Naive thymus-derived CD8-positive, alpha-beta T cell (primary cell): Measurements from ENCODE around the gene PDXP. TPM values are rescaled to one million over a fixed set of nuclear protein-coding genes. Genes with fewer than 3 reads are reported as not detected.
A peak's percentile ranks its signal among the peaks of the same experiment; 100 is the strongest.

Source experiments
- ATAC-seq, 2 donors: fragments of 150-1000 bp; cut with Tn5 transposase in 1 of 2; sonication (Bioruptor Pico), chemical (Tn5 transposase) in 1 of 2; 1 replicate in 1 of 2; 2 replicates in 1 of 2; pipeline ENCODE4 v1.10.0; 2021; ENCODE audit warnings: mild to moderate bottlenecking in 2 of 2, moderate library complexity in 2 of 2
- POLR2A ChIA-PET: fragments of 350-600 bp; sonication (Branson Sonifier 250); formaldehyde crosslinking; loops from one replicate; lab custom pipeline; 2021; ENCODE audit warnings: antibody characterized with exemption; lab: Charles Lee
- DNase-seq, 10 donors: peaks; one replicate each; pipeline versions ENCODE4 v3.0.0 to v3.0.0-alpha.2; 2020 to 2022
- H3K27ac Mint-ChIP-seq, 10 donors: one replicate each; pipeline ENCODE4 v1.8.0; 2020 to 2022; ENCODE audit warnings: mild to moderate bottlenecking in 10 of 10, mixed read lengths in 10 of 10, moderate library complexity in 4 of 10, inconsistent platforms in 1 of 10
- H3K27me3 Mint-ChIP-seq, 5 donors: one replicate each; pipeline ENCODE4 v1.8.0; 2021 to 2022; ENCODE audit warnings: mixed read lengths in 5 of 5
- H3K36me3 Mint-ChIP-seq, 3 donors: one replicate each; pipeline ENCODE4 v1.8.0; 2020 to 2022; ENCODE audit warnings: mixed read lengths in 3 of 3, mild to moderate bottlenecking in 2 of 3, inconsistent platforms in 1 of 3
- H3K4me1 Mint-ChIP-seq, 4 donors: one replicate each; pipeline ENCODE4 v1.8.0; 2021 to 2022; ENCODE audit warnings: mixed read lengths in 4 of 4
- H3K4me3 Mint-ChIP-seq, 10 donors: one replicate each; pipeline ENCODE4 v1.8.0; 2020 to 2022; ENCODE audit warnings: mild to moderate bottlenecking in 10 of 10, mixed read lengths in 10 of 10, moderate library complexity in 6 of 10, inconsistent platforms in 1 of 10
- H3K9me3 Mint-ChIP-seq, 9 donors: one replicate each; pipeline ENCODE4 v1.8.0; 2020 to 2022; ENCODE audit warnings: mixed read lengths in 9 of 9, mild to moderate bottlenecking in 3 of 9, inconsistent platforms in 1 of 9, moderate library complexity in 1 of 9
- polyA plus RNA-seq, 3 donors: library from polyadenylated mRNA; unstranded; fragments of 300-500 nt; fragmentation: Illumina TruSeq; gene quantifications; one replicate each; pipeline ENCODE4 v1.2.3, GENCODE V29; 2021
- total RNA-seq, 8 experiments: library from RNA in 2 of 8; stranded (reverse) in 2 of 8; gene quantifications; one replicate each; pipeline ENCODE4 v1.2.3 and lab custom pipeline; 2021 to 2026

The PDXP gene
- total and polyA plus RNA-seq, 5 experiments from 2014 or later = 1.7 to 9.6 (median 5.8) TPM

GRCh38 chr22:37638391-37639069 lies 20.0 kb upstream of the PDXP start:
- Mint-ChIP-seq H3K4me3 (peak overlapping the region; percentile 87 to 100 (median 98)), H3K27me3 (no peaks in the 10 kb centered on the region), H3K27ac (peak overlapping the region; percentile 71 to 97 (median 93)), H3K4me1 (peaks cover 31 to 82% (median 73%) of the 10 kb centered on the region in 4 donors), H3K36me3 (peaks cover 0 to 26% (median 4%) of the 10 kb centered on the region in 3 donors), H3K9me3 (no peaks in the 10 kb centered on the region)
- peak; percentile 22 to 29 for ATAC-seq
- POLR2A ChIA-PET = interaction anchor here (0.8 to 66.7 kb wide), 3 partner anchors 5 to 181 kb away, joined by 3 to 2283 read pairs (median 2283); partner anchors contain the start of genes GGA1, LGALS1, NOL12 and PDXP
- DNase-seq = peak in 4 of 10 donors; percentile 9 to 51 (median 36)

GRCh38 chr22:37639070-37639760 lies 19.3 kb upstream of the PDXP start, which contains the start of gene SH3BP1:
Gene SH3BP1 (plus strand): TSS chr22:37639669. CDS start chr22:37639788, 119 bp downstream.
- H3K9me3 Mint-ChIP-seq = no peaks in the 10 kb centered on the region
- peaks cover 0 to 33% (median 5%) of the 10 kb centered on the region in 3 donors for H3K36me3 Mint-ChIP-seq
- DNase-seq (peak in 7 of 10 donors; percentile 25 to 57 (median 54)), ATAC-seq (peak; percentile 42 to 58)
- H3K27ac Mint-ChIP-seq = peak within 1 kb of the TSS; percentile 93 to 97 (median 95)
- POLR2A ChIA-PET = interaction anchor here (64.1 to 66.7 kb wide), 2 partner anchors 6 to 24 kb away, joined by 2283 read pairs; partner anchors contain the start of genes GGA1, LGALS1, NOL12 and PDXP
- H3K27me3 Mint-ChIP-seq = no peaks in the 10 kb centered on the region
- H3K4me1 Mint-ChIP-seq = peaks cover 29 to 79% (median 72%) of the 10 kb centered on the region in 4 donors
- H3K4me3 Mint-ChIP-seq = peak within 1 kb of the TSS; percentile 87 to 100 (median 98)

- POLR2A ChIA-PET = interaction anchor here (1.0 to 66.7 kb wide), 3 partner anchors 7 to 154 kb away, joined by 3 to 2283 read pairs (median 2283); partner anchors contain the start of genes GGA1, LGALS1, MFNG and NOL12
- DNase-seq (peak in 2 of 10 donors; percentile 25 to 40), ATAC-seq (peak; percentile 18 to 24)
- H3K4me1 Mint-ChIP-seq = peaks cover 25 to 73% (median 70%) of the 10 kb centered on the region in 4 donors
- no peaks in the 10 kb centered on the region for H3K9me3 Mint-ChIP-seq
- peak overlapping the region; percentile 87 to 100 (median 98) for H3K4me3 Mint-ChIP-seq
- H3K27me3 Mint-ChIP-seq = no peaks in the 10 kb centered on the region
- peaks cover 0 to 41% (median 6%) of the 10 kb centered on the region in 3 donors for H3K36me3 Mint-ChIP-seq
- H3K27ac Mint-ChIP-seq = peak overlapping the region; percentile 88 to 97 (median 94)
Measured at GRCh38 chr22:37639771-37640590, 18.5 kb upstream of the PDXP start.

GRCh38 chr22:37640591-37641560 lies 17.6 kb upstream of the PDXP start:
- peak; percentile 27 to 42 for ATAC-seq
- POLR2A ChIA-PET = interaction anchor here (0.6 to 66.7 kb wide), 4 partner anchors 7 to 1103 kb away, joined by 3 to 2283 read pairs (median 1144); partner anchors contain the start of genes GGA1, LGALS1, MFNG and NOL12
- Mint-ChIP-seq H3K27ac (peak overlapping the region; percentile 88 to 97 (median 94)), H3K4me3 (peak overlapping the region; percentile 87 to 100 (median 98)), H3K36me3 (peaks cover 0 to 50% (median 6%) of the 10 kb centered on the region in 3 donors), H3K4me1 (peaks cover 26 to 74% (median 69%) of the 10 kb centered on the region in 4 donors), H3K27me3 (no peaks in the 10 kb centered on the region), H3K9me3 (no peaks in the 10 kb centered on the region)
- peak in 3 of 10 donors; percentile 33 to 47 (median 40) for DNase-seq

- Mint-ChIP-seq H3K4me1 (peaks cover 20 to 72% (median 63%) of the 10 kb centered on the region in 4 donors), H3K36me3 (peaks cover 0 to 56% (median 6%) of the 10 kb centered on the region in 3 donors), H3K4me3 (peak overlapping the region; percentile 39 to 100 (median 98)), H3K9me3 (no peaks in the 10 kb centered on the region), H3K27ac (peak overlapping the region in 7 of 10 donors; percentile 24 to 97 (median 88)), H3K27me3 (no peaks in the 10 kb centered on the region)
- ATAC-seq (no peak), DNase-seq (no peak)
- POLR2A ChIA-PET = interaction anchor here (64.1 to 66.7 kb wide), 2 partner anchors 8 to 22 kb away, joined by 2283 read pairs; partner anchors contain the start of genes GGA1, LGALS1, NOL12 and PDXP
Measured at GRCh38 chr22:37641561-37641949, 17.0 kb upstream of the PDXP start.

GRCh38 chr22:37643225-37643847 lies 15.2 kb upstream of the PDXP start:
- peak overlapping the region; percentile 80 to 92 (median 86) for H3K27ac Mint-ChIP-seq
- peak; percentile 54 to 62 for ATAC-seq
- peak; percentile 64 to 89 (median 82) for DNase-seq
- no peaks in the 10 kb centered on the region for H3K9me3 Mint-ChIP-seq
- H3K4me1 Mint-ChIP-seq = peaks cover 15 to 60% (median 45%) of the 10 kb centered on the region in 4 donors
- H3K27me3 Mint-ChIP-seq = no peaks in the 10 kb centered on the region
- peak overlapping the region; percentile 44 to 97 (median 64) for H3K4me3 Mint-ChIP-seq
- H3K36me3 Mint-ChIP-seq = peaks cover 0 to 73% (median 6%) of the 10 kb centered on the region in 3 donors
- POLR2A ChIA-PET = interaction anchor here (0.6 to 66.7 kb wide), 5 partner anchors 10 to 295 kb away, joined by 4 to 2283 read pairs (median 11); partner anchors contain the start of genes GGA1, LGALS1, NOL12 and PDXP

- Mint-ChIP-seq H3K9me3 (no peaks in the 10 kb centered on the region), H3K4me3 (no peak overlapping the region), H3K27me3 (no peaks in the 10 kb centered on the region), H3K4me1 (peaks cover 8 to 50% (median 24%) of the 10 kb centered on the region in 4 donors), H3K27ac (no peak overlapping the region), H3K36me3 (peaks cover 0 to 96% (median 8%) of the 10 kb centered on the region in 3 donors)
- DNase-seq = no peak
- POLR2A ChIA-PET = interaction anchor here (64.1 to 66.7 kb wide), 2 partner anchors 14 to 16 kb away, joined by 2283 read pairs; partner anchors contain the start of genes GGA1, LGALS1, NOL12 and PDXP
- ATAC-seq = no peak
Measured at GRCh38 chr22:37647317-37647716, 11.2 kb upstream of the PDXP start.

- Mint-ChIP-seq H3K9me3 (no peaks in the 10 kb centered on the region), H3K36me3 (peaks cover 0 to 97% (median 11%) of the 10 kb centered on the region in 3 donors), H3K27ac (peak overlapping the region in 2 of 10 donors; percentile 27 to 38), H3K4me1 (peaks cover 7 to 49% (median 18%) of the 10 kb centered on the region in 4 donors), H3K4me3 (no peak overlapping the region), H3K27me3 (no peaks in the 10 kb centered on the region)
- ATAC-seq (no peak), DNase-seq (no peak)
- POLR2A ChIA-PET = interaction anchor here (64.1 to 66.7 kb wide), 2 partner anchors 14 to 15 kb away, joined by 2283 read pairs; partner anchors contain the start of genes GGA1, LGALS1, NOL12 and PDXP
Measured at GRCh38 chr22:37647928-37648327, 10.6 kb upstream of the PDXP start.

- H3K27ac Mint-ChIP-seq = peak overlapping the region in 2 of 10 donors; percentile 25 to 33
- no peaks in the 10 kb centered on the region for H3K9me3 Mint-ChIP-seq
- POLR2A ChIA-PET = interaction anchor here (0.5 to 66.7 kb wide), 3 partner anchors 13 to 1738 kb away, joined by 3 to 2283 read pairs (median 2283); partner anchors contain the start of genes GGA1, LGALS1, NOL12 and PDXP
- H3K4me3 Mint-ChIP-seq = no peak overlapping the region
- ATAC-seq (no peak), DNase-seq (no peak)
- H3K36me3 Mint-ChIP-seq = peaks cover 0 to 88% (median 9%) of the 10 kb centered on the region in 3 donors
- H3K27me3 Mint-ChIP-seq = no peaks in the 10 kb centered on the region
- H3K4me1 Mint-ChIP-seq = peaks cover 0 to 30% (median 3%) of the 10 kb centered on the region in 4 donors
Measured at GRCh38 chr22:37650463-37651136, 7.9 kb upstream of the PDXP start.
